Mucosa of descending colon (tissue), 3 donors: ENCODE measurements around the gene VPS45. TPM values are rescaled to one million over a fixed set of nuclear protein-coding genes. Genes with fewer than 3 reads are reported as not detected.
A peak's percentile ranks its signal among the peaks of the same experiment; 100 is the strongest.

Experiments used
- ATAC-seq: fragments of 200-7000 bp; cut with Tn5 transposase; one replicate; pipeline ENCODE4 v1.9.1; 2020; ENCODE audit warnings: mild to moderate bottlenecking, moderate library complexity
- DNase-seq, 3 donors: peaks; one replicate each; pipeline ENCODE4 v3.0.0-alpha.2; 2020
- H3K36me3 ChIP-seq: fragments of 200-600 bp; one replicate; pipeline ENCODE4 v1.8.0; 2021; ENCODE audit warnings: low read depth, mild to moderate bottlenecking
- H3K4me1 ChIP-seq: fragments of 200-600 bp; one replicate; pipeline ENCODE4 v1.8.0; 2021; ENCODE audit warnings: low read depth, mild to moderate bottlenecking
- H3K4me3 ChIP-seq: fragments of 200-600 bp; one replicate; pipeline ENCODE4 v1.8.0; 2021; ENCODE audit warnings: mild to moderate bottlenecking
- H3K9me3 ChIP-seq: fragments of 200-600 bp; one replicate; pipeline ENCODE4 v1.8.0; 2021; ENCODE audit warnings: mild to moderate bottlenecking
- intact Hi-C, 2 donors: fragments of 100-400 bp; cut with DNase I in 1 of 2; cut with micrococcal nuclease in 1 of 2; formaldehyde crosslinking; loops; one replicate each; pipeline versions ENCODE4 v1.11.0 to v1.11.1; 2022; cut with DNase I, micrococcal nuclease
- total RNA-seq, 3 donors: library from RNA; stranded (reverse); fragmentation: NEBNext Ultra II Directional in 2 of 3; extraction: Animal tissue kit (Norgen Biotek cat#: 25700) in 2 of 3; gene quantifications; one replicate each; pipeline versions ENCODE4 v1.2.1 to v1.2.4, GENCODE V29; 2021 to 2023
- TF ChIP-seq, protein P1 (sequence below): fragments of 200-600 bp; IDR thresholded peaks from one replicate; pipeline ENCODE4 v1.8.0; 2022; ENCODE audit warnings: antibody characterized with exemption, mild to moderate bottlenecking
- donor health status: DM: no; HTN: no; CAD: no; lungs with moderate emphysema.
- donor health status: DM: no; HTN: no; CAD: no.
- donor health status: DM: no; HTN: yes; CAD: no.

The VPS45 gene
- total RNA-seq, 3 donors from 2014 or later = 28.3 to 43.4 (median 33.6) TPM

DNA sequence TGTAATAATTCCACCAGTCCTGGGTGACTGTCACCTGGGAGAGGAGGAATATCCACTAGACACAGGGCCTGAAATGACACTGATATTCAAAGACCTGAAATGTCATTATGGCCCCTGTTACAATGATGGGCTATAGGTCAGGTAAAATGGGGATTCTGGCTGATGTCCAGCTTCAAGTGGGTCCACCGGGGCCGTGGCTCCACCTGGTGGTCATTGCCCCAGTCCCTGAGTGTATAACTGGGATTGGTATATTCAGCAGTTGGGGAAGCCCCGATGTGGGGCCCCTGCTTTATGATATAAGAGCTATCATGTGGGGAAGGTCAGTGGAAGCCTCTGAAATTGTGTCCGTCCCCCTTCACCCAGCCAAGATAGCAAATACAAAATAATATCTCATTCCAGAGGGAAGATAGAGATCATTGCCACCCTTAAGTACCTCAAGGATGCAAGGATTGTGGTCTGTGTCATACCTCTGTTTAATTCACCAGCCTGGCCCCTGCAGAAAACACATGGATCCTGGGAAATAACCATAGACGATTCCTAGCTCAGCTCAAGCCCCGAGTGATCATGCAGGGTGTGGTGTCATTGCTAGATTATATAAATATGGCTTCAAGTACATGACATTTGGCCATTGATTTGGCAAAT lies 101.5 kb downstream of the VPS45 start:
- H3K4me1 ChIP-seq = peaks cover 4% of the 10 kb centered on the region
- intact Hi-C loops = loop anchor here (10.0 kb wide), 2 partner anchors 94 to 204 kb away; no protein-coding TSS in a partner anchor
- H3K36me3 ChIP-seq = no peaks in the 10 kb centered on the region
- ATAC-seq = peak; percentile 59
- no peaks in the 10 kb centered on the region for H3K9me3 ChIP-seq
- peak in 2 of 3 donors; percentile 75 to 81 for DNase-seq
- no peak overlapping the region for H3K4me3 ChIP-seq
- TF ChIP-seq, protein P1, sequence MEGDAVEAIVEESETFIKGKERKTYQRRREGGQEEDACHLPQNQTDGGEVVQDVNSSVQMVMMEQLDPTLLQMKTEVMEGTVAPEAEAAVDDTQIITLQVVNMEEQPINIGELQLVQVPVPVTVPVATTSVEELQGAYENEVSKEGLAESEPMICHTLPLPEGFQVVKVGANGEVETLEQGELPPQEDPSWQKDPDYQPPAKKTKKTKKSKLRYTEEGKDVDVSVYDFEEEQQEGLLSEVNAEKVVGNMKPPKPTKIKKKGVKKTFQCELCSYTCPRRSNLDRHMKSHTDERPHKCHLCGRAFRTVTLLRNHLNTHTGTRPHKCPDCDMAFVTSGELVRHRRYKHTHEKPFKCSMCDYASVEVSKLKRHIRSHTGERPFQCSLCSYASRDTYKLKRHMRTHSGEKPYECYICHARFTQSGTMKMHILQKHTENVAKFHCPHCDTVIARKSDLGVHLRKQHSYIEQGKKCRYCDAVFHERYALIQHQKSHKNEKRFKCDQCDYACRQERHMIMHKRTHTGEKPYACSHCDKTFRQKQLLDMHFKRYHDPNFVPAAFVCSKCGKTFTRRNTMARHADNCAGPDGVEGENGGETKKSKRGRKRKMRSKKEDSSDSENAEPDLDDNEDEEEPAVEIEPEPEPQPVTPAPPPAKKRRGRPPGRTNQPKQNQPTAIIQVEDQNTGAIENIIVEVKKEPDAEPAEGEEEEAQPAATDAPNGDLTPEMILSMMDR = peak; percentile 35

DNA sequence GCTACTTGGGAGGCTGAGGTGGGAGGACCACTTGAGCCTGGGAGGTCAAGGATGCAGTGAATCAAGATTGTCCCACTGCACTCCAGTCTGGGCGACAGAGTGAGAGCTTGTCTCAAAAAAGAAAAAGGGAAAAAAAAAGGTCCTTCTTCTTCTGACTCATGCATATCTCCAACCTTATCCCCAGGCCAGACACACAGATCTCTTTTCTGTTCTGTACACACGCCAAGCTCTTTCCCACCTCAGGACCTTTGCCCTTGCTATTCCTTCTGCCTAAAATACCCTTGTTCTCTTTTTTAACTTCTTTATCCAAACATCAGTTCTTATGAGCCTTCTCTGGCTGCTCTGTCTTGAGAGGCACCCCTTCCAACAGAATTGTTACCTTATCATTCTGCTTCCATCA lies 104.2 kb downstream of the VPS45 start:
- no peak overlapping the region for H3K4me3 ChIP-seq
- TF ChIP-seq, protein P1 = no peak
- intact Hi-C loops = no loop called here
- ATAC-seq (no peak), DNase-seq (no peak)
- no peaks in the 10 kb centered on the region for H3K36me3 ChIP-seq
- no peaks in the 10 kb centered on the region for H3K9me3 ChIP-seq
- H3K4me1 ChIP-seq = peaks cover 4% of the 10 kb centered on the region

DNA sequence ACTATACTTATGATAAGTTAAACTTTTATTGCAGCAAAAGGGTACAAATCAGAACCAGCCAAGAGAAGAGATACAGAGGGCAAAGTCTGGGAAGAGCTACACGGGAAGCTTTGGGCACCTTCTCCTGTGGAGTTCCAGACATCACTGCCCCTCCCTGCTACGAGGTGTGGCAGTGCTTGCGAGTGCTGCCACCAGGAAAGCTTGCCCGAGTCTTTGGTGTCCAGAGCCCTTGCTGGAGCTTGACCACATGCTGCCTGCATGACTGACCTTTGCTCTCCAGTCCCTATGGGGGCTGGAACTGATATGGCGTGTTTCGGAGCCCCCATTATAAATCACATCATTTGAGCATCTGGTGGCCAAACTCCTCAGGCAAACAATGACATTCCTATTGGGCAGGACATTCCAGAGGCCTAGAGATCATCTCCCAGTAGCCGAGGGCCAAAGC lies 105.6 kb downstream of the VPS45 start:
- H3K4me1 ChIP-seq = peaks cover 4% of the 10 kb centered on the region
- no peaks in the 10 kb centered on the region for H3K36me3 ChIP-seq
- DNase-seq (peak in 1 of 3 donors; percentile 59), ATAC-seq (peak; percentile 93)
- no peaks in the 10 kb centered on the region for H3K9me3 ChIP-seq
- intact Hi-C loops = no loop called here
- TF ChIP-seq, protein P1 = no peak
- no peak overlapping the region for H3K4me3 ChIP-seq

DNA sequence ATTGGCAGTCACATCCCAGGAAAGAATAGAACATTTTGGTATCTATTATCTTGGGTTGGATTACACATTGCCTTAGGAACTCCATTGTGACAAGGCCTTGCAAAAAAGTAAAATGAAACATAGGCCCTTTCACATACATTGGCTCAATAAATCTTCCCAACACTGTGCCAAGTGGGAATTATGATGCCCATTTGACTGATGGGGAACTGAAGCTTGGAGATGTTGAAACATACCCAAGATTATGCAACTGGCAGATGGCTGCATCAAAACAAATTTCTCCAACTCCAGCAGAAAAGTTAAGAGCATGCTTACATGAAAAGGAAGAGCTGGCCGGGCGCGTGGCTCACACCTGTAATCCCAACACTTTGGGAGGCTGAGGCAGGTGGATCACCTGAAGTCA lies 109.0 kb downstream of the VPS45 start:
- Histone ChIP-seq H3K4me1 (peaks cover 4% of the 10 kb centered on the region), H3K36me3 (no peaks in the 10 kb centered on the region), H3K9me3 (no peaks in the 10 kb centered on the region), H3K4me3 (no peak overlapping the region)
- TF ChIP-seq, protein P1 = no peak
- intact Hi-C loops = no loop called here
- DNase-seq (no peak), ATAC-seq (no peak)

DNA sequence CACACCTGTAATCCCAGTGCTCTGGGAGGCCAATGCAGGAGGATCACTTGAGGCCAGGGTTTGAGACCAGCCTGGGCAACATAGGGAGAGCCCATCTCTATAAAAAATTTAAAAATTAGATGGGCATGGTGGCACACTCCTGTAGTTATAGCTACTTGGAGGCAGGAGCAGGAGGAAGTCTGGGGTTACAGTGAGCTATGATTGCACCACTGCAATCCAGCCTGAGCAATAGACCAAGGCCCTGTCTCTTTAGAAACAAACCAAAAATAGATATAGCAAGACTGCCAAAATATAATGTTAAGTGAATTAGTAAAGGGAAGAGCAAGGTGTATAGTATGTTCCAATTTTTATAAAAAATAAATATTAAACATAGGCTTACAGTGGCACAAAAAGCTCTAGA lies 111.0 kb downstream of the VPS45 start:
- H3K9me3 ChIP-seq = no peaks in the 10 kb centered on the region
- ATAC-seq (no peak), DNase-seq (no peak)
- TF ChIP-seq, protein P1 = no peak
- H3K4me1 ChIP-seq = no peaks in the 10 kb centered on the region
- intact Hi-C loops = no loop called here
- H3K36me3 ChIP-seq = no peaks in the 10 kb centered on the region
- H3K4me3 ChIP-seq = no peak overlapping the region
